ENCODE measurements around the gene LRRC25. TPM values are rescaled to one million over a fixed set of nuclear protein-coding genes. Genes with fewer than 3 reads are reported as not detected.

The LRRC25 gene
- total and polyA plus RNA-seq, 2 donors (not counting 3 experiments of a cell fraction or from before 2014, with no cell fraction given): not detected

GRCh38 chr19:18439910-18440237 lies 42.5 kb upstream of the LRRC25 start:
- H3K79me2 ChIP-seq (ENCODE audit: control insufficient read depth, insufficient read depth, low read length): no peaks in the 10 kb centered on the region
- H3K4me2 ChIP-seq (ENCODE audit: insufficient read depth, low read length): no peak overlapping the region
- no peaks in the 10 kb centered on the region for H4K20me1 ChIP-seq (replicated peaks; ENCODE audit: control insufficient read depth, extremely low read depth, insufficient read depth, low read length)
- H3K9me3 ChIP-seq (replicated peaks; ENCODE audit: control insufficient read depth, insufficient read depth, low read length): no peaks in the 10 kb centered on the region
- H2AFZ ChIP-seq (ENCODE audit: low read depth, low read length): no peak overlapping the region
- H3K36me3 ChIP-seq (ENCODE audit: control insufficient read depth in 2 of 2, extremely low read depth in 1 of 2, insufficient read depth in 2 of 2, low read length in 2 of 2): peaks cover 0 to 15% of the 10 kb centered on the region in 2 experiments
- BruUV-seq (replicated peaks): no TSS peak
- no peaks in the 10 kb centered on the region for H3K9me1 ChIP-seq (replicated peaks; ENCODE audit: control insufficient read depth, extremely low read depth, insufficient read depth, low read length)
- no peak overlapping the region for H3K4me3 ChIP-seq (replicated peaks in 1 of 3; ENCODE audit: insufficient read depth in 1 of 3, low read depth in 1 of 3, low read length in 3 of 3)
- no peaks in the 10 kb centered on the region for H3K27me3 ChIP-seq (ENCODE audit: control insufficient read depth in 2 of 2, insufficient read depth in 2 of 2, low read length in 2 of 2)
- POLR2A ChIA-PET: no interaction called here
- no peak for FAIRE-seq
- DNase-seq (ENCODE audit: low read depth, low spot score): no peak
- peaks cover 6% of the 10 kb centered on the region for H3K4me1 ChIP-seq (ENCODE audit: control insufficient read depth, extremely low read depth, insufficient read depth, low read length)
- dilution Hi-C loops (cut with MboI; ENCODE audit: extremely low pct_ligation_motif_present, low sequenced_read_pairs): no loop called here
- TF ChIP-seq EZH2 (IDR thresholded peaks at IDR 0.05; ENCODE audit: borderline replicate concordance, low read depth, low read length, severe bottlenecking): no peak
- TF ChIP-seq POLR2AphosphoS5 (IDR thresholded peaks at IDR 0.05; ENCODE audit: insufficient read depth, low read depth, low read length): no peak
- TF ChIP-seq FOS (IDR thresholded peaks at IDR 0.05; ENCODE audit: borderline replicate concordance, insufficient read depth, low read length): no peak
- no peak for TF ChIP-seq JUN (IDR thresholded peaks at IDR 0.05; ENCODE audit: borderline replicate concordance, insufficient read depth, insufficient read length, low read depth)
- no peak for TF ChIP-seq POLR2A (IDR thresholded peaks at IDR 0.05; ENCODE audit: low read depth, low read length)
- intact Hi-C loops (cut with micrococcal nuclease): no loop called here
- H3K27ac ChIP-seq (ENCODE audit: insufficient read depth, low read depth, low read length): no peak overlapping the region
- no peak overlapping the region for H3K9ac ChIP-seq (replicated peaks; ENCODE audit: extremely low read depth, insufficient read depth, low read length)
- CTCF ChIA-PET: interaction anchor here (0.7 to 3.7 kb wide), 6 partner anchors 9 to 407 kb away, joined by 3 to 23 read pairs (median 4); no protein-coding TSS in a partner anchor

GRCh38 chr19:18439025-18439909 lies 41.8 kb upstream of the LRRC25 start:
- Histone ChIP-seq H3K9me1 (replicated peaks; ENCODE audit: control insufficient read depth, extremely low read depth, insufficient read depth, low read length) (no peaks in the 10 kb centered on the region), H3K36me3 (ENCODE audit: control insufficient read depth in 2 of 2, extremely low read depth in 1 of 2, insufficient read depth in 2 of 2, low read length in 2 of 2) (peaks cover 0 to 11% of the 10 kb centered on the region in 2 experiments), H3K9me3 (replicated peaks; ENCODE audit: control insufficient read depth, insufficient read depth, low read length) (no peaks in the 10 kb centered on the region), H3K4me1 (ENCODE audit: control insufficient read depth, extremely low read depth, insufficient read depth, low read length) (peaks cover 6% of the 10 kb centered on the region), H3K79me2 (ENCODE audit: control insufficient read depth, insufficient read depth, low read length) (no peaks in the 10 kb centered on the region), H3K27me3 (ENCODE audit: control insufficient read depth in 2 of 2, insufficient read depth in 2 of 2, low read length in 2 of 2) (no peaks in the 10 kb centered on the region), H2AFZ (ENCODE audit: low read depth, low read length) (no peak overlapping the region), H3K4me3 (replicated peaks in 1 of 3; ENCODE audit: insufficient read depth in 1 of 3, low read depth in 1 of 3, low read length in 3 of 3) (no peak overlapping the region), H3K27ac (ENCODE audit: insufficient read depth, low read depth, low read length) (no peak overlapping the region), H3K9ac (replicated peaks; ENCODE audit: extremely low read depth, insufficient read depth, low read length) (no peak overlapping the region), H3K4me2 (ENCODE audit: insufficient read depth, low read length) (no peak overlapping the region), H4K20me1 (replicated peaks; ENCODE audit: control insufficient read depth, extremely low read depth, insufficient read depth, low read length) (no peaks in the 10 kb centered on the region)
- DNase-seq (ENCODE audit: low read depth, low spot score) (no peak), FAIRE-seq (no peak)
- BruUV-seq (replicated peaks): no TSS peak
- dilution Hi-C loops (cut with MboI; ENCODE audit: extremely low pct_ligation_motif_present, low sequenced_read_pairs): no loop called here
- TF ChIP-seq JUN (IDR thresholded peaks at IDR 0.05; ENCODE audit: borderline replicate concordance, insufficient read depth, insufficient read length, low read depth) (no peak), GATA2 (IDR thresholded peaks at IDR 0.05; ENCODE audit: insufficient read depth, insufficient read length, low read depth, low read length) (no peak), CTCF (IDR thresholded peaks at IDR 0.05; ENCODE audit: extremely low read depth in 1 of 2, insufficient read depth in 1 of 2, low read depth in 1 of 2, low read length in 2 of 2) (no peak), POLR2AphosphoS5 (IDR thresholded peaks at IDR 0.05; ENCODE audit: insufficient read depth, low read depth, low read length) (no peak), MYC (IDR thresholded peaks at IDR 0.05; ENCODE audit: low read depth, low read length) (no peak), MAX (IDR thresholded peaks at IDR 0.05; ENCODE audit: insufficient read depth, insufficient read length) (no peak), POLR2A (IDR thresholded peaks at IDR 0.05; ENCODE audit: low read depth, low read length) (no peak), FOS (IDR thresholded peaks at IDR 0.05; ENCODE audit: borderline replicate concordance, insufficient read depth, low read length) (no peak), EZH2 (IDR thresholded peaks at IDR 0.05; ENCODE audit: borderline replicate concordance, low read depth, low read length, severe bottlenecking) (no peak)
- ChIA-PET POLR2A (no interaction called here), CTCF (interaction anchor here (1.0 to 3.7 kb wide), 7 partner anchors 8 to 408 kb away, joined by 3 to 23 read pairs (median 3); no protein-coding TSS in a partner anchor)
- intact Hi-C loops (cut with micrococcal nuclease): no loop called here

Measured in endothelial cell of umbilical vein (primary cell).